ENCODE data around the gene GPR89B. TPM values are rescaled to one million over a fixed set of nuclear protein-coding genes. Genes with fewer than 3 reads are reported as not detected.
A peak's percentile ranks its signal among the peaks of the same experiment; 100 is the strongest.
"Not testable (repeated sequence)": the region's sequence is repeated elsewhere in the genome, so short reads cannot be mapped to it uniquely, and the experiment has no call there.

The GPR89B gene
- total RNA-seq, 2 experiments from 2014 or later, result 13.2 to 21.1 TPM

DNA sequence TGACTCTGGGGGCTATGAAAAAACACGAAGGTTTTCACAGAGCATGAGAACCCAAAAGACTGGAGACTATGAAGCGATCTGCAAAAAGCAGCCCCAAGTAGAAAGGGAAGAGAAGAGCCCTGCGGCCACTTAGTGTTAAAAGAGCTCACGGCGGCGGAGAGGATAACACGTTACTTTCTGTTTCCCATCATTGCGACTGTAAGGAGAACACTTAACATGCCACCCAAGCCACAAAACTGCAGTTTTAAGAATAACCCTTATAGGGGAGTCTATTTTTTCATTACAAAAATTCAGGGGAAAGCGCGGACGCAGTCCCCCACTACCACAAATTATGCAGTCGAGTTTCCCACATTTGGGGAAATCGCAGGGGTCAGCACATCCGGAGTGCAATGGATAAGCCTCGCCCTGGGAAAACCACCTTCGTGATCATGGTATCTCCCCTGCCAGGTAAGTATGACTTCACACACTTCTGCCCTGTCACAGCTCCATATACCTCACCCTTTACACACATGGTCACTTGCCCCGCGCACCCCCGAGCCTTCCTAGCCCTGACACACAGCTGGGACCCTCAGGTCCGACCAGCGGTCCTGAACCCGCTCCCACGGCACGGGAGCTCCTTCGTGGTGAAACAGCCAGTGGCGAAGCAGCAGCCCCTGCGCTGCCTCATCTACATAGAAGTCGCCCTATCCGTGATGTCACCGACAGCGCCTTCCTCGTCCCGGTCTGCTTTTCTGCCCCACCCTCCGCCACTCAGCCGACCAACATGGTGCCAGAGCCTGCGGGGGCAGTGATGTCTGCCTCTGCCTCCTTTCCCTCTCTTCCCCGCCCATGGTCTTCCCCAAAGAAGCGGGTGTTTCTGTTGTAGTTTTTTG lies 110.5 kb downstream of the GPR89B start:
- H3K9me3 Mint-ChIP-seq (ENCODE audit: low read depth); H3K27me3 Mint-ChIP-seq; H3K36me3 Mint-ChIP-seq (ENCODE audit: low read depth); H3K4me1 Mint-ChIP-seq; CTCF ChIA-PET: not testable (repeated sequence)
- Mint-ChIP-seq H3K27ac (peak overlapping the region; percentile 92), H3K4me3 (peak overlapping the region; percentile 72)
- POLR2A ChIA-PET, result interaction anchor here (0.6 to 1.3 kb wide), 17 partner anchors 225 to 1988 kb away, joined by 3 to 73 read pairs (median 5); partner anchors contain the start of gene ACP6
- ATAC-seq (peak; percentile 90), DNase-seq (peak; percentile 83)
- intact Hi-C loops (cut with DNase I, micrococcal nuclease), result loop anchor here in 1 of 2 experiments (5.0 kb wide), 1 partner anchor 294 kb away; no protein-coding TSS in a partner anchor

Other genes starting within 250 kb of the GPR89B start
- not detected for gene GJA5, start 167.8 kb upstream of the GPR89B start, total RNA-seq
- not detected for gene GJA8, start 25.6 kb upstream of the GPR89B start, total RNA-seq
- gene NBPF11, start 223.9 kb downstream of the GPR89B start, total RNA-seq, result 1 to 10 TPM; 6.8 to 7.6 TPM

All from activated CD4-positive, alpha-beta T cell treated with anti-CD3 and anti-CD28 coated beads for 36 hours (primary cell).